Measurements from ENCODE around the gene RFC2. TPM values are rescaled to one million over a fixed set of nuclear protein-coding genes. Genes with fewer than 3 reads are reported as not detected.

The RFC2 gene
- total RNA-seq, 1 experiment from 2014 or later: 75.6 TPM

DNA sequence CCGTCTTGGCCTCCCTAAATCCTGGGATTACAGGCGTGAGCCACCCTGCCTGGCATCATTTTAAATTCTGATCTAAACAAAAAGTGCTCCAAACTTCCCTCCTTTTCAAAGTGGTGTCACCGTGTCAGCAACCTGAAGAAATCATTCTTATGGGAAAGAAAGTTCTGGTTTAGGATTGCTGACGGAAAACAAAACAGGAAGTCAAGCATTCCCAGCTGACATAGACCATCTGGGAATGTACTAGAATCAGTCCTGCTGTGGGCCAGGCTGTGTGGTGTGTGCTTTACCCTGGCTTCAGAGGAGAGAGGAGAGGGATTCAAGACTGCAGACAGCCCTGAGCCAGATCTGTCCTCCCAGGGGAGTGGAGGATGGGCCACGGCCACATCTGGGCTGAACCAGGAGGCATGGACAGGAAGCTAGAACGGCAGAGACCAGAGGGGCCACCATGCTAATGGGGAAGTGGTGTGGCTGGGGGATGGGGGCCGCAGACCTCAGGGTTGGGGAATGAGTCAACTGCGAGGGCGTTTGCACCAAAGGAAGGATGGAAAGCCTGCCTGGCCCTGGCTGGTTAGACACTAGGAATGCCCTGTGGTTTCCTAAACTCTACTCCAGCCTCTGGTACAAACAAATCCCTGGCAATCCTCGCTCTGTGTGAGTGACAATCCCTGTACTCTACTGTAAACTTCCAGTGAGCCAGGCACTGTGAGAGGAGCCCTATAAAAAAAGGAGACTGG is 18.3 kb upstream of the RFC2 start:
- Histone ChIP-seq H3K27me3 (ENCODE audit: insufficient read depth, low read length) (no peaks in the 10 kb centered on the region), H2AFZ (ENCODE audit: low read depth, low read length, poor library complexity, severe bottlenecking) (no peak overlapping the region), H3K4me2 (ENCODE audit: low read length) (peak overlapping the region; percentile 54), H3K4me3 (replicated peaks in 1 of 2; ENCODE audit: low read depth in 1 of 2, low read length in 2 of 2) (no peak overlapping the region), H4K20me1 (ENCODE audit: insufficient read depth) (no peaks in the 10 kb centered on the region), H3K79me2 (ENCODE audit: insufficient read depth, low read length) (no peaks in the 10 kb centered on the region), H3K9me2 (ENCODE audit: insufficient read depth) (no peaks in the 10 kb centered on the region), H3K9me3 (ENCODE audit: control insufficient read depth in 1 of 2, insufficient read depth in 1 of 2, low read depth in 1 of 2, low read length in 2 of 2) (no peaks in the 10 kb centered on the region), H3K27ac (ENCODE audit: low read depth, low read length) (peak overlapping the region; percentile 36; the same call in 1 of the 2 replicates), H3K36me3 (ENCODE audit: control insufficient read depth in 1 of 2, insufficient read depth in 2 of 2, low read length in 2 of 2) (no peaks in the 10 kb centered on the region), H3K9ac (ENCODE audit: low read length) (peak overlapping the region; percentile 40), H3K4me1 (ENCODE audit: control insufficient read depth in 1 of 2, insufficient read depth in 2 of 2, low read length in 2 of 2) (peaks cover 11 to 39% of the 10 kb centered on the region in 2 experiments)
- ChIA-PET CTCF (no interaction called here), RAD21 (ENCODE audit: low non-redundant PET in 1 of 2, low total read pairs in 2 of 2, uncharacterized antibody in 2 of 2, unreplicated experiment in 2 of 2) (no interaction called here), POLR2A (no interaction called here)
- DNase-seq (ENCODE audit: low read depth, low spot score) (no peak), ATAC-seq (no peak)
- intact Hi-C loops (cut with micrococcal nuclease): loop anchor here (10.0 kb wide), 1 partner anchor 122 kb away; no protein-coding TSS in a partner anchor
- no TSS peak for BruUV-seq (replicated peaks)
- no peak for TF ChIP-seq YY1 (IDR thresholded peaks at IDR 0.05; ENCODE audit: extremely low read depth, insufficient replicate concordance, low read depth, low read length)
- TF ChIP-seq EGR1 (IDR thresholded peaks at IDR 0.05; ENCODE audit: low read depth): peak; percentile 49; the same call in 1 of the 2 replicates

DNA sequence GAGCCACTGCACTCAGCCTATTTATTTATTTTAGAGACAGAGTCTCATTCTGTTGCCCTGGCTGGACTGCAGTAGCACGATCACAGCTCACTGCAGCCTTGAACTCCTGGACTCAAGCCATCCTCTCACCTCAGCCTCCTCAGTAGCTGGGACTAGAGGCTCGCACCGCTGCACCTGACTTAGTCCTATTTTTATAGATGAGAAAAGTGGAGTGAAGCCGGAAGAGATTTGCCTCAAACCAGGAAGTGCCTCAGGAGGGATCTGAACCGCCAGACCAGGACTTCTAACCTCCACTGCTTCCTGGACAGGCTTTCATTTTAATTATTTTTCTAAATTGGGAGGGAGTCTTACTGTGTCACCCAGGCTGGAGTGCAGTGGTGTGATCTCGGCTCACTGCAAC is 17.5 kb upstream of the RFC2 start:
- ChIA-PET POLR2A (no interaction called here), RAD21 (ENCODE audit: low non-redundant PET in 1 of 2, low total read pairs in 2 of 2, uncharacterized antibody in 2 of 2, unreplicated experiment in 2 of 2) (no interaction called here), CTCF (no interaction called here)
- H3K27ac ChIP-seq (ENCODE audit: low read depth, low read length): no peak overlapping the region
- no peaks in the 10 kb centered on the region for H3K36me3 ChIP-seq (ENCODE audit: control insufficient read depth in 1 of 2, insufficient read depth in 2 of 2, low read length in 2 of 2)
- H3K4me3 ChIP-seq (replicated peaks in 1 of 2; ENCODE audit: low read depth in 1 of 2, low read length in 2 of 2): no peak overlapping the region
- DNase-seq (ENCODE audit: low read depth, low spot score) (no peak), ATAC-seq (no peak)
- no peak overlapping the region for H2AFZ ChIP-seq (ENCODE audit: low read depth, low read length, poor library complexity, severe bottlenecking)
- TF ChIP-seq CEBPB (IDR thresholded peaks at IDR 0.05; ENCODE audit: low read depth) (no peak), YY1 (IDR thresholded peaks at IDR 0.05; ENCODE audit: extremely low read depth, insufficient replicate concordance, low read depth, low read length) (no peak), TCF7L2 (IDR thresholded peaks at IDR 0.05; ENCODE audit: borderline replicate concordance, extremely low read depth, insufficient read depth, insufficient read length) (no peak), CBX3 (IDR thresholded peaks at IDR 0.05; ENCODE audit: low read depth) (no peak), ZNF274 (IDR thresholded peaks at IDR 0.05; ENCODE audit: low read depth, low read length) (no peak), ZFX (IDR thresholded peaks at IDR 0.05) (no peak), JUND (IDR thresholded peaks at IDR 0.05) (no peak), SP1 (IDR thresholded peaks at IDR 0.05; ENCODE audit: low read depth) (no peak), POLR2A (IDR thresholded peaks at IDR 0.05; ENCODE audit: borderline replicate concordance, extremely low read depth, insufficient read depth, insufficient read length) (no peak), MAX (IDR thresholded peaks at IDR 0.05) (no peak), SRF (IDR thresholded peaks at IDR 0.05; ENCODE audit: low read depth) (no peak), ATF3 (IDR thresholded peaks at IDR 0.05) (no peak), SIN3A (IDR thresholded peaks at IDR 0.05; ENCODE audit: low read depth) (no peak), ELF1 (IDR thresholded peaks at IDR 0.05; ENCODE audit: borderline replicate concordance, low read depth) (no peak)
- TF ChIP-seq, protein P1, sequence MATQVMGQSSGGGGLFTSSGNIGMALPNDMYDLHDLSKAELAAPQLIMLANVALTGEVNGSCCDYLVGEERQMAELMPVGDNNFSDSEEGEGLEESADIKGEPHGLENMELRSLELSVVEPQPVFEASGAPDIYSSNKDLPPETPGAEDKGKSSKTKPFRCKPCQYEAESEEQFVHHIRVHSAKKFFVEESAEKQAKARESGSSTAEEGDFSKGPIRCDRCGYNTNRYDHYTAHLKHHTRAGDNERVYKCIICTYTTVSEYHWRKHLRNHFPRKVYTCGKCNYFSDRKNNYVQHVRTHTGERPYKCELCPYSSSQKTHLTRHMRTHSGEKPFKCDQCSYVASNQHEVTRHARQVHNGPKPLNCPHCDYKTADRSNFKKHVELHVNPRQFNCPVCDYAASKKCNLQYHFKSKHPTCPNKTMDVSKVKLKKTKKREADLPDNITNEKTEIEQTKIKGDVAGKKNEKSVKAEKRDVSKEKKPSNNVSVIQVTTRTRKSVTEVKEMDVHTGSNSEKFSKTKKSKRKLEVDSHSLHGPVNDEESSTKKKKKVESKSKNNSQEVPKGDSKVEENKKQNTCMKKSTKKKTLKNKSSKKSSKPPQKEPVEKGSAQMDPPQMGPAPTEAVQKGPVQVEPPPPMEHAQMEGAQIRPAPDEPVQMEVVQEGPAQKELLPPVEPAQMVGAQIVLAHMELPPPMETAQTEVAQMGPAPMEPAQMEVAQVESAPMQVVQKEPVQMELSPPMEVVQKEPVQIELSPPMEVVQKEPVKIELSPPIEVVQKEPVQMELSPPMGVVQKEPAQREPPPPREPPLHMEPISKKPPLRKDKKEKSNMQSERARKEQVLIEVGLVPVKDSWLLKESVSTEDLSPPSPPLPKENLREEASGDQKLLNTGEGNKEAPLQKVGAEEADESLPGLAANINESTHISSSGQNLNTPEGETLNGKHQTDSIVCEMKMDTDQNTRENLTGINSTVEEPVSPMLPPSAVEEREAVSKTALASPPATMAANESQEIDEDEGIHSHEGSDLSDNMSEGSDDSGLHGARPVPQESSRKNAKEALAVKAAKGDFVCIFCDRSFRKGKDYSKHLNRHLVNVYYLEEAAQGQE (IDR thresholded peaks at IDR 0.05; ENCODE audit: low read depth): no peak
- no peaks in the 10 kb centered on the region for H4K20me1 ChIP-seq (ENCODE audit: insufficient read depth)
- peak overlapping the region; percentile 54; the same call in 1 of the 2 replicates for H3K4me2 ChIP-seq (ENCODE audit: low read length)
- peaks cover 11 to 37% of the 10 kb centered on the region in 2 experiments for H3K4me1 ChIP-seq (ENCODE audit: control insufficient read depth in 1 of 2, insufficient read depth in 2 of 2, low read length in 2 of 2)
- H3K79me2 ChIP-seq (ENCODE audit: insufficient read depth, low read length): no peaks in the 10 kb centered on the region
- H3K9ac ChIP-seq (ENCODE audit: low read length): no peak overlapping the region
- H3K9me2 ChIP-seq (ENCODE audit: insufficient read depth): no peaks in the 10 kb centered on the region
- H3K27me3 ChIP-seq (ENCODE audit: insufficient read depth, low read length): no peaks in the 10 kb centered on the region
- BruUV-seq (replicated peaks): no TSS peak
- no peaks in the 10 kb centered on the region for H3K9me3 ChIP-seq (ENCODE audit: control insufficient read depth in 1 of 2, insufficient read depth in 1 of 2, low read depth in 1 of 2, low read length in 2 of 2)
- intact Hi-C loops (cut with micrococcal nuclease): loop anchor here (10.0 kb wide), 1 partner anchor 123 kb away; no protein-coding TSS in a partner anchor
